NCI-H2196 (cell line): ENCODE measurements around the gene MTHFR.
A peak's percentile ranks its signal among the peaks of the same experiment; 100 is the strongest.

Experiments
- DNase-seq: peaks from one replicate; lab custom pipeline; 2025; ENCODE audit not compliant: unreplicated experiment; lab: John Stamatoyannopoulos, UW

The MTHFR gene

GRCh38 chr1:11799099-11799498 lies 6.7 kb downstream of the MTHFR start:
- DNase-seq: no peak

DNA sequence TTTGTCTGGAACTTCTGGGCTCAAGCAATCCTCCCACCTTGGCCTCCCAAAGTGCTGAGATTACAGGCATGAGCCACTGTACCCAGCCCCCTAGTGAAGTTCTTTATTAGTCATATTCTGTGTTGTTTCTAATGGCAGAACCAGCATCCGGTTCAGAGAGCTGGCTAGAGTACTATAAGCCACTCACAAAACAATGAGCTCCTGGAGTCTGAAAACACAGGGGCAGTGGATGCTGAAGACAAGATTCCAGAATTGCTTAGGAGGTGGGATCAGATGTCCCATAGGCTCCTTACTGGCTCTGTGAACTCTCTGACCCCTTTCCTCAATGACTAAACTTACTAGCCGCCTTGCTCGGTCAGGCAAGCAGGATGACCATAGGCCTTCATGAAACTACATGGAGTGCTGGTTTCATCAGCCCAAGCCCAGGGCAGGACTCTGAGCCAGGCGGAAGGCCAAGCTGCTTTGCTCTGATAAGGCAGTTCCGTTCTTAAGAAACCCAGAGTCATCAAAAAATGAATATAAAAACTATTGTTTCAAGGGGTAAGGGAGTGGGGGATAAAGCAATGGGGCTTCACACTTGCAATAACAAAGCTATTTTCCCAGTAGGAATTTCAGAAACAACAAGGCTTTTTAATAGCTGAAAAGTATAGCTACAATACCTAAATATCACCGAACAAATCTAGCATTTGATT lies 8.1 kb downstream of the MTHFR start:
- DNase-seq: no peak

DNA sequence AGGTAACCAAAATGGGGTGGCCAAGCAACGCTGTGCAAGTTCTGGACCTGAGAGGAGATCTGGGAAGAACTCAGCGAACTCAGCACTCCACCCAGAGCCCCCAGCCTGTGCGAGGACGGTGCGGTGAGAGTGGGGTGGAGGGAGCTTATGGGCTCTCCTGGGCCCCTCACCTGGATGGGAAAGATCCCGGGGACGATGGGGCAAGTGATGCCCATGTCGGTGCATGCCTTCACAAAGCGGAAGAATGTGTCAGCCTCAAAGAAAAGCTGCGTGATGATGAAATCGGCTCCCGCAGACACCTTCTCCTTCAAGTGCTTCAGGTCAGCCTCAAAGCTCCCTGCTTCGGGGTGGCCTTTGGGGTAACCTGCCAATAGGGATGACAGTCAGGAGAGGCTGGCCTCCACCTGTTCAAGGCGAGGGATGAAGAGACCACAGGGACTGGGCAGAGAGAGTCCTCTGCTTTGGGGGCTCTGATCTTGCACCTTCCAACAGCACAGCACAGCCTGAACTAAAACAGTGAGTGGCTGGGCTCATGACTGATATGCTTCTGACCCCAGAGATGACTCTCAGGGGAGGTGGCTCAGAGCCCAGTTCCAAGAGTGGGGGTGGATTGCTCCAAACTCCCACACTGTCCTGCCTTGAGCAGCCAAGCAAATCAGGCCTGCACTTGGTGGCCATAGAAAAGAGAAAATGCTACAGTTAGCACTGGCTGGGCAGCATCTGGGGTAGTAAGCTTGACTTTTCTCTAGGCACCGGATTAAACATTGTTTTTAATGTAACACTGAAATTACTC lies 9.5 kb downstream of the MTHFR start:
- DNase-seq: no peak

GRCh38 chr1:11795238-11795890 lies 10.4 kb downstream of the MTHFR start:
- DNase-seq: peak; percentile 7

DNA sequence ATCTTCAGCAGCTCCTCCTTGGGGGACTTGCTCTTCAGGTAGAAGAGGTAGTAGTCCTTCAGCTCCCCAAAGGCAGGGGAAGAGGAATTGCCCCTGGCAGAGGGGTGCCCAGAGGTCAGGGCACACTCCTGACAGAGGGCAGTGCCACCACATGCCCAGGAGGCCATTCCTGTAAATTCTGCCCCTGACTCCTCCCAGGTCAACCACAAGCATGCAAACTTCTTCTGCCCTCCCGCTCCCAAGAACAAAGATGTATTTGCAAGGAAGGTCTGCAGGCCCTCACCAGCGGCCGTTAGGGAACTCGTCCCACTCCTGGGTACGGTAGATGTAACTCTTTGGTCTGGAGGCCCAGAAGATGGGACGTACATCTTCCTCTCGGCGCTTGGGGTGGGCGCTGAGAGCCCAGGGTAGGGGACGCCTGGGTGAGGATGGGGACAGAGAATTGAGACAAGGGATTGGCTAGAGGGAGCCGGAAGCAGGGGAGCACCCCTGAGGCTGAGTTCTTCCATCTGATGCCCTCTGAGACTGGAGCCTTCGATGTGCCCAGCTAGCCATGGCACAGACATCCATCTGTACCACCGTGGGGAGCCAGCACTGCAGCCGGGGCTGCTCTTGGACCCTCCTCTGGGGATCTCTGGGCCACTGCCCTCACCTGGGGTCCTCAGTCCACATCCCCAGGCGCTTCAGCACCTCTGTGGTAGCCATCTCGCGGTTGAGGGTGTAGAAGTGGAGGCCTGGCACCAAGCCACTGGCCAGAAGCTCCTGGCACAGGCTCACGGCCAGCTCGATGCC lies 11.1 kb downstream of the MTHFR start:
- DNase-seq: no peak

GRCh38 chr1:11793819-11794218 lies 11.9 kb downstream of the MTHFR start:
- no peak for DNase-seq

- no peak for DNase-seq
Measured at GRCh38 chr1:11792106-11792505, 13.7 kb downstream of the MTHFR start.

- no peak for DNase-seq
Measured at GRCh38 chr1:11790880-11791715, 14.7 kb downstream of the MTHFR start.

DNA sequence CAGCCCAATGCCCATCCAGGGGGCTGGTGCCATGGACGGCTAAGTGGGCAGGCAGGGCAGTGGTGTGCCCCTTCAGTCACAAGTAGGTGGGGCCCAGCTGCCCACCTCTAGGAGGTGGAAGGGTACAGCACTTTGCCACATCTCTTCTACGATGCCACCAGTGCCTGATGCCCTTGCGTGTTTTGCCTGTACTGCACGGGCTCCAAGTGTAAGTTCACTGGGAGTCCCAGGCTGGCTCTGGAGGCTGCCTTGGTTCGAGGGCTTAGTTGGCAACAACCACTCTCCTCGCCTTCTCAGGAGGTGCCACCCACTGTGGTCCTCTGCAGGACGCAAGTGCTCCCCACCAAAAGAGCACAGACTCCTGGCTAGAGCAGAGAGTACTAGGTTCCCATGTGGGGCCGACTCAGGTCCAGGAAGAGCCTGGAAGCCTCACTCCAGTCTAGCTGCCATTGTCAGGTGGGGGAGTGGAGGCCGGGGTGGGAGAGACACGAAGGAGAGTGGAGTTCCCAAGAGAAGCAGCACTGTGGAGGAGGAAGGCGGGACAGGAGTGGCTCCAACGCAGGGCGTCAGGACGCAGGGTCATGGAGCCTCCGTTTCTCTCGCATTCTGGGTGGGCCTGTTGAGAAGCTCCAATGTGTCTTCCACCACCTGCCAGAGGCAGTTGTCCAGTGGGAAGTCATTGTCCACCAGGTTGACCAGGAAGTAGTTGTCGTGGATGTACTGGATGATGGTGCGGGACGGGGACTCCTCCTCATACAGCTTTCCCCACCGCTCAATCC lies 15.5 kb downstream of the MTHFR start:
- no peak for DNase-seq

DNA sequence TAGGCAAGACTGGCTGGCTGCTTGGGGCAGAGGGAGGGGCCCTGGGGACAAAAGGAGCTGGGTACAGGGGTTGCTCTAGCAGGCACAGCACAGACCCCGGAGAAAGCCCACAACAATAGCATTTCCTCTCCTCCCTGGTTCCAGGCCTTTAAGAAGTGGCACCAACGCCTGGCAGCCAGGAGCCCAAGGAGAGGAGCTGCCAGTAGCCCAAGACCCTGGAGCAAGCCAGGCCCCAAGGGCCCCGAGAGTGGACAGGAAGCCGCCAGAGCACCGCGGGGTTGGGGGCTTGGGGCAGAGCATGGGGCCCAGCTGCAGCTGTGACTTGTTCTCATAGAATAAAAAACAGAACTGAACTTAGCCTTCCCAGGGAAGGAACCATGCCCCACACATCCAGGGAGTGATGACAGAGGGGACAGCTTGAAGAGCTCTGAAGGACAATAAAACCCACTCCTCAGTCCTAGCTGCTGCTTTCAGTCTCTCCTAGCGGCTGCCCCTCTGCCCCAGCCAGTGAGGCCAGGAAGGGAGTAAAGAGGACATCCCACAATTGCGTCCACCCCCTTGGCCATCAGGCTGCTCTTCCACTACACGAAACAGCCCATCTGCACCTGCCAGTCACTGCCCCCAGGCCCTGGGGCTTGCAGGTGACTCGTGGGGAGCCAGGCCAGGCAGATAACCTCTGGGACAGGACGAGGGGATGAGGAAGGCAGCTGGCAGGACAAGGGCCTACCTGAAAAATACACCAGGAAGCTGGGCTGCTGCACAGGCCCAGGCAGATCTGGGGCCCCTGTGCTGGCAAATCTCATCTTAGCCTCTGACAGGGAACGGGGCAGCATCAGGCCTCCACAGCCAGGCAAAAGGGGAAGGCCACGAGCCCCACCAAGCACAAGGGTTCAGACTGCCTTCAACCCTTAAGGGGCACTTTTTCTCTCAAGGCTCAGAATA lies 16.4 kb downstream of the MTHFR start:
- no peak for DNase-seq

- no peak for DNase-seq
Measured at GRCh38 chr1:11788549-11789053, 17.2 kb downstream of the MTHFR start.

- no peak for DNase-seq
Measured at GRCh38 chr1:11787804-11788436, 17.8 kb downstream of the MTHFR start.

GRCh38 chr1:11787251-11787803 lies 18.4 kb downstream of the MTHFR start:
- no peak for DNase-seq

GRCh38 chr1:11786168-11786567 lies 19.6 kb downstream of the MTHFR start:
- no peak for DNase-seq

GRCh38 chr1:11784993-11785769 lies 20.6 kb downstream of the MTHFR start:
- peak; percentile 33 for DNase-seq

DNA sequence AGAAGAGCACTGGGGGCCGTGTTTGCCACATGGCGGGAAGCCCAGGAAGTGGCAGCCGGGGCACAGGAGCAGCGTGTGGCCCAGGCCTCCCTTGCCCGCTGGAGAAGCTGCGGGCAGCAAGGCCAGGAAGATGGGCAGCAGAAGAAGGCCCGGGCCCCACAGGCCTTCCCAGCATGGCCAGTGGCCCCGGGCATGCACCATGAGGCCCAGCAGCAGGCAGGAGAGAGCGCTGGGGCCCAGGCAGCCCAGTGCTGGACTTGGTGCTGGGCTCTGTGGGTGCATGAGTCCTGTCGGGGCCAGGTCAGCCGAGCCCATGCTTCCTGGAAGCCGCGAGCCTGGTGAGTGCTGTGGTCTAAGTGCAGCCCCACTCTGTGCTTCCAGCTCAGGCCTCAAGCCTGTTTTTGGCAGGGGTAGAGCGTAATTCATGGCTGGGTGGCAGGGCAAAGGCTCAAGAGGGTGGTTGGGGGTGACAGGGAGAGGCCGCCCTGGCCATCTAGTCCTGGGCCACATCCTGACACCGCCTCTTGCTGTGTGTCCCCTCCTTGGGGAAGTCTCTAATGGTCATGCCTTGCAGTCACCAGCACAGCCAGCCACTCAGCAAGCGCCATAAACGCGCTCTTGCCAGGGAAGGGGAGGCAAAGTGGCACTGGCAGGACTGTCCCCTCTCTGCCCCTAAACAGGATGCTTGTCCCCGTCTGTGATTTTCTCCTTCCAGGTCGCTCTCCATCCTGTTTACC lies 21.3 kb downstream of the MTHFR start:
- no peak for DNase-seq
